Fibroblast of pulmonary artery (primary cell): ENCODE results near the gene PPP1R12B.
A peak's percentile ranks its signal among the peaks of the same experiment; 100 is the strongest.
"Not testable (repeated sequence)": the region's sequence is repeated elsewhere in the genome, so short reads cannot be mapped to it uniquely, and the experiment has no call there.

Source experiments
- DNase-seq: peaks from one replicate; pipeline ENCODE4 v3.0.0-alpha.2; 2010; ENCODE audit warnings: low read depth
- H3K4me3 ChIP-seq: replicated peaks from 2 replicates; pipeline ENCODE4 v1.5.1; 2011; ENCODE audit warnings: low read depth, mild to moderate bottlenecking, control low read depth, low read length, moderate library complexity
- TF ChIP-seq, protein P1 (sequence below): IDR thresholded peaks from 2 replicates; pipeline ENCODE4 v1.5.1; 2011; ENCODE audit warnings: mild to moderate bottlenecking, control low read depth, low read length, inconsistent platforms; ENCODE audit errors: missing control alignments

The PPP1R12B gene

DNA sequence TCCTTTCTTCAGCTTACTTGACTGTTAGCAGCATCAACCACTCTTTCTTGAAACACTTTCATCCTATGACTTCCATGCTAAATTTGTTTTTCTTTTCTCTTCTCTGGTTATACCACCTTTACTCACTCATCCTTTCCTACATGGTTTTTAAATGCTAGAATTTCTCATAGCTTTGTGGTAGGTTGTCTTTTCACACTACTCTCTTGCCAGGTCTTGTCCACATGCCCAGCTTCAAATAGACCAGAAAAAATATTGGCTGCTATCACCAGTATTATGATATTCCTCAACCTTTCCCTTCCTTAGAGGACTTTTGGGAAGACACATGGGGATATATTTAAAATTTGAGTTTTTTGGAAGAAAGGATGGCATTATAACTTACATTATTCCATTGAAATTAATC lies 48.8 kb downstream of the PPP1R12B start:
- no peak for DNase-seq
- no peak overlapping the region for H3K4me3 ChIP-seq

DNA sequence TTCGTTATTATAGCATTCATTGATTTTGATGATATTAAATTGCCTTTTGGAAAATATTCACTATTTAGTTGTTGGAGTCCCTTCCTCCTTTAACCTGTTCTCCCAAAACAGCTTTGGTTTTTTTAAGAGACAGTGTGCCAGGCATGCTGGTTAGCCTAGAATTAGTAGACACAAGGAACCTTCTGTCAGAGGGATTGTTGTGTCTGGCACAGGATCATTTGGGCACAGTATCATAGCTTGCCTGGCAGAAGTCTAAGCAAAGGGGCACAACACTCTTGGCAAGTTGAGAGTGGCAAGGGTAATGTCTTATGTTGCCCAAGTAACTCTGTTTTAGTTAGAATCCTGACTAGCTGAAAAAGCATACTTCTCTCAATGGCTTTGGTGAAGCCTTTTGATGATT lies 49.9 kb downstream of the PPP1R12B start:
- not testable (repeated sequence) for DNase-seq, H3K4me3 ChIP-seq

More for the DNA sequence above, 48.8 kb downstream of the PPP1R12B start:
- TF ChIP-seq, protein P1, sequence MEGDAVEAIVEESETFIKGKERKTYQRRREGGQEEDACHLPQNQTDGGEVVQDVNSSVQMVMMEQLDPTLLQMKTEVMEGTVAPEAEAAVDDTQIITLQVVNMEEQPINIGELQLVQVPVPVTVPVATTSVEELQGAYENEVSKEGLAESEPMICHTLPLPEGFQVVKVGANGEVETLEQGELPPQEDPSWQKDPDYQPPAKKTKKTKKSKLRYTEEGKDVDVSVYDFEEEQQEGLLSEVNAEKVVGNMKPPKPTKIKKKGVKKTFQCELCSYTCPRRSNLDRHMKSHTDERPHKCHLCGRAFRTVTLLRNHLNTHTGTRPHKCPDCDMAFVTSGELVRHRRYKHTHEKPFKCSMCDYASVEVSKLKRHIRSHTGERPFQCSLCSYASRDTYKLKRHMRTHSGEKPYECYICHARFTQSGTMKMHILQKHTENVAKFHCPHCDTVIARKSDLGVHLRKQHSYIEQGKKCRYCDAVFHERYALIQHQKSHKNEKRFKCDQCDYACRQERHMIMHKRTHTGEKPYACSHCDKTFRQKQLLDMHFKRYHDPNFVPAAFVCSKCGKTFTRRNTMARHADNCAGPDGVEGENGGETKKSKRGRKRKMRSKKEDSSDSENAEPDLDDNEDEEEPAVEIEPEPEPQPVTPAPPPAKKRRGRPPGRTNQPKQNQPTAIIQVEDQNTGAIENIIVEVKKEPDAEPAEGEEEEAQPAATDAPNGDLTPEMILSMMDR = no peak

DNA sequence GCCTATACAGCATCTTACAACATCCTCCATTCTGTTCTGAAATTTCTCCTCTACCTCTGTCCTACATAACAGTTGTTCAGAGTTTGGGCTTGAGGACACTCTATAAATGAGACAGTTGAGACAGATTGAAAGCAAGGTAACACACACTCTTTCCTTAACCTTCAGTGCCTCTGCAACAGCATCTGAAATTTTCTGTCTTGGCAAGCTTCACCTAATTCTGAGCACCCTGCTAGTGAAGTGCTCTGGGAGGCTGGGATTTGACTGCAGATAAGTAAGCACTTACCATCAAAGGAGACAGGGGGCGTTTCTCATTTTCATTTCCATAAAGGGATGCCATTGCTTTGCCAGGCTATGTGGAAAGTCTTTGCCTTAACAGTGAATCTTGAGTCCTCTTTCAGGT lies 53.3 kb downstream of the PPP1R12B start:
- not testable (repeated sequence) for DNase-seq, H3K4me3 ChIP-seq

DNA sequence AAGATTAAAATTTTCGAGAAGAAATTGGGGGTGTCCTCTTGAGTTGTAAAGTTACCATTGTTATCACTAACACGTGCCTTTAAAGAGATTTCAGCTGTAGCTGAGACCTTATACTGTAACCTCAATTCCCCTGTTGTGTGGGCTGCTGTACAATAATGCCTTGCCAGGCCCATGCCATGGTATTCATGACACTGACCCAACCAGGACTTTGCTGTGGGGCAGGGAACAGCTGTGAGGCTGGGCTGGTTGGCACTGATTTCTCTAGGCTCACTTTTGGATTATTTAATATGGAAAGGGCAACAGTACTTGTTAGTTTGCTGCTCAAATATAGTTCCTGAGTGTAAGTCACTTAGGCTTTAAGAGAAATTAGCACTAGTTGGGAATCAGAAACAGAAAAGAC lies 54.9 kb downstream of the PPP1R12B start:
- not testable (repeated sequence) for H3K4me3 ChIP-seq, DNase-seq

DNA sequence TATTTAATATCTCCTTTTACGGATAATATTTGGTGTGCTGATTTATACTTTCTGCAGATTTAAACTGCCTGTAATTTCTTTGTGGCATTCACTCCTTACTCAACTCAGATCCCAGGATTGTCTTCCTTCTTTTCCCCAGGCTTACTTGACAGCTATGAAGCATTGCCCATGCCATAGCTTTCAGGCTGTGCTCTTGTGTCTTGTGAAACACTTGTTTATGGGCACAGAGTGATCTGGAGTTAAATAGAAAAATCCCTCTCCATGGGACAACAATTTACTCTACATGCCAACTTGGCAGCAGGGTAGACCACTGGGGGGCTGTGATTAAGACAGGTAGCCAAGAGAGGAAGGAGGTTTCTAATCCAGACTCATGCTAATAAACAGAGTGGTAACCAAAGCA lies 57.4 kb downstream of the PPP1R12B start:
- TF ChIP-seq, protein P1 = no peak
- DNase-seq = peak; percentile 17
- no peak overlapping the region for H3K4me3 ChIP-seq

DNA sequence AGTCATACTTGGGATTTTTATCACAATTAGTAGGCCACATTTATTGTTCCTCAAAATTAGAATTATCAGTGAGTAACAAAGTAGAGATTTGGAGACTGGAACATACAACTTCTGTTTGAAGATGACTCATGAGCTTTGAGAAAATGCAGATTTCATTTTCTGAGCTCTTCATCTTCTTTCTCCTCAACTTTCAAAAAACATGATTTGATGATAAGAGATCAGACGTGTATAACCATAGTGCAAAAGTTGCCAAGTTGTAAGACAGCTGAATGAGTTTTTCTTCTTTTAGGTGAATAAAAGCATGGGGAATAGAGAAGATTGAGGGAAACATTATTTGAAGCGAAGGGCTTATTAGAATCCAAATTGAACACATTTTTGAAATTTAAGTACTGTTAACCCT lies 58.4 kb downstream of the PPP1R12B start:
- DNase-seq = peak; percentile 6
- not testable (repeated sequence) for H3K4me3 ChIP-seq

DNA sequence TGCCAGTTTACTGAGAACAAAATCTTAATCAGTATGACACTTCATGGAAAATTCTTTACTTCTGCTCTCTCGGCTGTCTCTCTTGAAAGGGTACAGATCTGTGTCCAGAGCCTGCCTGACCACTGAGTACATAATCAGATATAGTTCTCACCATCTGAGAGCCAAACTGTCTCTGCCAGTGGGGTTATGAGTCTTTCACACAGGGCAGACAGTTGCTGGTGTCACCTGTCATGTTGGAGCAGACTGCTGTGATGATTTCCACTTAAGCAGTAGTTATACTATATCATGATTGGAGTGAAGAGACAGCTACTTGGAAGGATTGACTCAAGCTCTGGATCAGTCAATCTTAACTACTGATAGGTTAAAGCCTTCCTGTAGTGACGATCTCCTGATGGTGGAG lies 58.9 kb downstream of the PPP1R12B start:
- H3K4me3 ChIP-seq, DNase-seq: not testable (repeated sequence)

DNA sequence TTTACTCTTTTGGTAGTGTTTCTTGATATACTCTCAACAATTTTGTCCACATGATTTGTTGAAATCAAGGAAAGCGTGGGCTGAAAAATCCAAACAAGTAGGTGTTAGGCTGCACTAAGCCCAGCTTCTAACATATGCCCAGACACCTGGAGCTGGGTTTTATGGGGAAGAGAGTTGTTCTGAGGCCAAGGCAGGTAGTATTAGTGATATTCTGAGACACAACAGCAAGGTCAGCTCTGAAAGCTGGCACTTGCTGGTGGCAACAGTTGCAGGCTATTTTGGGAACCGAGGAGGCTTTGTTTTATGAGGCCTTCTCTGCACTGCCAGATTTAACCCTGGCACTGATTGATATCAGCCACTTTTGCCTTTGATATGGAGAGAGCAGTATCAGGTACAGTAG lies 61.8 kb downstream of the PPP1R12B start:
- not testable (repeated sequence) for H3K4me3 ChIP-seq, DNase-seq

DNA sequence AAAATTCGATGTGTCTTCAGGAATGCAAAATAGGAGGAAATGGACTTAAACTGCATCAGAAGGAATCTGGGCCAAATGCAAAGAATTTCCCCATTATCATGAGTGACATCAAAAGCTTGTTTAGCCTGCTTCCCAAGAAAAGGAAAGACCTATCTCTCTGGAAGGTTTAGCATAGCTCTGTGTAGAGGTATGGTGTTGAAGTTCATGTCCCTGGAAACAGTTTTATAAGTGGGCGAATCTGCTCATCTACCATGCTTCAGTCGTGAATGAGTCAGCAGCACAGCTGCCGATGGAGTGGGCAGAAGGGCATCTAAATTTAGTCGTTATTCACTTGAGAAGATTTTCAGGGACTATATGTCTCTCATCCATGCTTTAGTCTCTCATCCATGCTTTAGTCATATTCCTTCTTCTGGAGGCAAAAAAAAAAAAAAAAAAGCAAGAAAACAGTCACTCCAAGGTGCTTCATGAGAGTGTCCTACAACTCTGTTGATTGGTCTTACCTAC lies 62.4 kb downstream of the PPP1R12B start:
- DNase-seq = peak; percentile 65
- H3K4me3 ChIP-seq = not testable (repeated sequence)

DNA sequence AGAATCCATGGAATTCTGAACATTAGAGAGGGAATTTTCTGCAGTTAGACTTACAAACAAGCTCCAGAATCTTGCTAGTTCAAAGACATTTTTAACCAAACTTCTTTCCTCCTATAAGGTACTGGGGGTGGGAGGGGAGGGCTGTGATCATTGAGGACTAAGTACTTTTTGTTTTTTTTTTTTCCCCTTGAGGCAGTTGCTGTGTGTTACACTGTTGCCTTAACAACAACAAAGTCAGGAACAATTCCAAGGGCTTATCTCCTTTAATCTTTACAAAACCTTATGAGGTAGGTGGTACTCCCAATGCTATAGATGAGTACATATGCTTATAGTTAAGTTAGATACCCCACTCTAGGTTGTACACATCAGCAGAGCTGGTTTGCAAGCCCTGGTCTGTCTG lies 62.9 kb downstream of the PPP1R12B start:
- TF ChIP-seq, protein P1 = no peak
- no peak overlapping the region for H3K4me3 ChIP-seq
- DNase-seq = peak; percentile 17

DNA sequence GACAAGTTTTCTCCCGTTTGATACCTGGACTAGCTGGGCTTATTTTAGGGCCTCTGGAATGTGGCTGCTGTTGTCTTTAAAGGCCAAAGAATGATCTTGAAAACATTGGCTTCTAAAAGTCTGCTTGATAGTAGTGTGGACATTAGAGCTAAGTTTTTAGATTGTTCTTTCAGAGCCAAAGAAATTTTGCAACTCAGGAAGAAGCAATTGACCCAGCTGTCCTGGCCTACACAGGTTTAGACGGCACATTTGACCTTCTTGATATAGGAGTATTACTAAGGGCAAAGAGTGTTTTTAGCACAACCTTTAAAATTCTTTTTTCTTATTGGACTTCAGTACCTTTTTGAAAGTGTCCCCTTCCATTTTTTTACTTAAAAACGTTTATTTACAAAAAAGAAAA lies 63.9 kb downstream of the PPP1R12B start:
- DNase-seq, H3K4me3 ChIP-seq: not testable (repeated sequence)

DNA sequence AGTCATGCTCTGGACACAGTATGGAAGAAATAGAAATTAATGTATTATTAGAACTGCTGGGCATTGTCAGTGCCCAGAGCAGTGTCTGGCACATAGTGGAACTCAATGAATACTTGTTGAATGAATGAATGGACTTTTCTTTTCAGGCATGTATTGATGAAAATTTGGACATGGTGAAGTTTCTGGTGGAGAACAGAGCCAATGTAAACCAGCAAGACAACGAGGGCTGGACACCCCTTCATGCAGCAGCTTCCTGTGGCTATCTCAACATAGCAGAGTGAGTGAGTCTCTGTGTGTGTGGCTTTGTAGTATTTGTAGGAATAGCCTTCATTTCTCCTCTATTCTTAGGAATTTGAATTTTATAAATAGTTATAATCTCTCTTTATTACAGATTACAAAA lies 68.1 kb downstream of the PPP1R12B start:
- no peak overlapping the region for H3K4me3 ChIP-seq
- no peak for DNase-seq
- TF ChIP-seq, protein P1 = no peak

DNA sequence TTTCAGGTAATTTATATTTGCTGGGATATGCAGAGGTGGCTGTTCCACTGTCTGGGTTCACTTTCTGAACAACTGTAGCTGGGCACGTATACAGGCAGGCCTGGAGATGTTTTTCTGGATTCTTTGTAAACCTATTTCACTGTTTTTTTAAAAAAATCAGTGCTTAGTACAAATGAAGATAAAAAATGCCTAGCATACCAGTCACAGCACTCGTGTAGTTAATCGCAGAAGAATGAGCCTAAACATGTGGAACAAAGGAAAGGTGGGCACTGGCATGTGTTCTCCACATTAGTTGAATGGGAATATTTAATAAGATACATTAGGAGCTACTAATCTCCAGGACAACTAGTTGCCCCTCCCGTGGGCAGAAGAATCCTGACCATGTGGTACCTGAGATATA lies 68.6 kb downstream of the PPP1R12B start:
- DNase-seq, H3K4me3 ChIP-seq: not testable (repeated sequence)

DNA sequence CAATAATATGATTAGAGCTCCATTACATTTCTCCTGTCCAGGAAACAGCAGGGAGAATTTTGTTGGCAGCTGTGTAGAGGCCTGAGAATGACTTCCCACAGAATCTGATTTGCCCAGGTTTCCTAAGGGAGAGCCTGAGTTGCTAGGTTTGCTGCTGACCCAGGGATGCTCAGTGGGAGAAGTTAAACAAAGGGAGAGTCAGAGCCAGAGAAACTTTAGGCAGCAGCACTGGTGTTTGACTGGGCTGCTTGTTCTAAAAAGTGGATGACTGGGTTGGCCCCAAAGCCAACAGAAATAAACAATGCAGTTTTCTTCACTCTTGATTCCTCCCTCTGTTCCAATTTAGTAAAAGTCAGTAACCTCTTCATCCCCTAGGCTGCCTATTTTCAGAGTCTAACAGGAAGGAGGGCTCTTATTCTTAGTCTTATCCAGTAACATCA lies 69.3 kb downstream of the PPP1R12B start:
- not testable (repeated sequence) for DNase-seq, H3K4me3 ChIP-seq

DNA sequence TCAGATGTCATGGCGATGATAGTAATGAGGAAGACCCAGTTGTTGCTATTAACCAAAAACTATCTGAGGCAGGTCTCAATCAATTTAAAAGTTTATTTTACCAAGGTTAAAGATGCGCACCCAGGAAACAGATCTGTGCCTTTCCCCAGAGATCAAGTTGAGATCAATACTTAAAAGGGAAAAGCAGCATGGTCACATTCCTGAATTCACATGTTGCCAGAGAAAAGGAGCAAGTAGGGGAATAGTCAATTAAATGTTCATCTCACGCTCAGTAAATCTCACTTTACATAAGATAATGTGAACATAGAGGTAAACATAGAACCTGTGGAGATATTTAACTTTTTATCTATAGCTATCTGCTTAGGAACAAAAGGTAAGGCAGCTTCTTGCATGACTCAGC lies 71.2 kb downstream of the PPP1R12B start:
- not testable (repeated sequence) for H3K4me3 ChIP-seq, DNase-seq
